Neural cell (in vitro differentiated cells): ENCODE data around the gene POLE2. TPM values are rescaled to one million over a fixed set of nuclear protein-coding genes. Genes with fewer than 3 reads are reported as not detected.

Experiments
- H2AFZ ChIP-seq: fragments of 200-600, 300-800 bp; sonication (generic), shearing (Covaris generic); 2 replicates; pipeline ENCODE4 v1.6.0; 2014; ENCODE audit warnings: low read depth, mild to moderate bottlenecking, antibody characterized with exemption, low read length, moderate library complexity
- H3F3A ChIP-seq: fragments of 200-600 bp; shearing (Covaris generic); 2 replicates; pipeline ENCODE4 v1.6.1; 2016; ENCODE audit warnings: mild to moderate bottlenecking, moderate library complexity, mixed read lengths, antibody characterized with exemption, low read length; ENCODE audit not compliant: insufficient read depth, poor library complexity, severe bottlenecking
- H3K27ac ChIP-seq: fragments of 200-600, 300-800 bp; sonication (generic), shearing (Covaris generic); 2 replicates; pipeline ENCODE4 v1.5.1; 2014; ENCODE audit warnings: mild to moderate bottlenecking, low read length, moderate library complexity
- H3K27me3 ChIP-seq: fragments of 300-800, 200-600 bp; sonication (generic), shearing (Covaris generic); 2 replicates; pipeline ENCODE4 v1.6.0; 2014; ENCODE audit warnings: mild to moderate bottlenecking, low read depth, low read length, moderate library complexity; ENCODE audit not compliant: insufficient read depth
- H3K36me3 ChIP-seq: fragments of 300-800, 200-600 bp; sonication (generic), shearing (Covaris generic); 2 replicates; pipeline ENCODE4 v1.5.1; 2014; ENCODE audit warnings: mild to moderate bottlenecking, antibody characterized with exemption, low read length, moderate library complexity; ENCODE audit not compliant: insufficient read depth
- H3K4me2 ChIP-seq: fragments of 300-800, 200-600 bp; sonication (generic), shearing (Covaris generic); 2 replicates; pipeline ENCODE4 v1.6.0; 2014; ENCODE audit warnings: mild to moderate bottlenecking, low read length
- H3K4me3 ChIP-seq: fragments of 300-800, 200-600 bp; sonication (generic), shearing (Covaris generic); 2 replicates; pipeline ENCODE4 v1.5.1; 2014; ENCODE audit warnings: mild to moderate bottlenecking, low read length, moderate library complexity
- H3K79me2 ChIP-seq: fragments of 200-600 bp; shearing (Covaris generic); replicated peaks from 2 replicates; pipeline ENCODE4 v1.6.0; 2014; ENCODE audit warnings: mild to moderate bottlenecking, low read length, moderate library complexity; ENCODE audit not compliant: insufficient read depth
- H3K9ac ChIP-seq: fragments of 300-800, 200-600 bp; sonication (generic), shearing (Covaris generic); 2 replicates; pipeline ENCODE4 v1.6.1; 2016; ENCODE audit warnings: mild to moderate bottlenecking, low read length, mixed read lengths
- H3K9me2 ChIP-seq: fragments of 200-600 bp; shearing (Covaris generic); 2 replicates; pipeline ENCODE4 v1.6.1; 2016; ENCODE audit warnings: mild to moderate bottlenecking, low read length, mixed read lengths; ENCODE audit not compliant: insufficient read depth
- H3K9me3 ChIP-seq: fragments of 200-600, 300-800 bp; sonication (generic), shearing (Covaris generic); 2 replicates; pipeline ENCODE4 v1.6.1; 2016; ENCODE audit warnings: mild to moderate bottlenecking, mixed run types, low read length, moderate library complexity, mixed read lengths
- H4K20me1 ChIP-seq: fragments of 200-600 bp; shearing (Covaris generic); 2 replicates; pipeline ENCODE4 v1.6.1; 2016; ENCODE audit warnings: mild to moderate bottlenecking, mixed run types; ENCODE audit not compliant: insufficient read depth
- CTCF ChIP-seq: fragments of 450-650 bp; IDR thresholded peaks from 2 replicates; pipeline ENCODE4 v1.5.1; 2014; ENCODE audit warnings: antibody characterized with exemption, mild to moderate bottlenecking, moderate library complexity; ENCODE audit not compliant: poor library complexity, severe bottlenecking
- EP300 ChIP-seq: fragments of 450-650 bp; conservative IDR thresholded peaks from 2 replicates; pipeline ENCODE4 v1.6.1; 2014; ENCODE audit warnings: antibody characterized with exemption, mild to moderate bottlenecking, moderate library complexity; ENCODE audit not compliant: poor library complexity, severe bottlenecking
- EZH2 ChIP-seq: fragments of 200-600, 300-800 bp; shearing (Covaris generic), sonication (generic); IDR thresholded peaks from 2 replicates; pipeline ENCODE4 v1.6.1; 2014; ENCODE audit warnings: antibody characterized with exemption, low read length, borderline replicate concordance, mild to moderate bottlenecking; ENCODE audit not compliant: insufficient read depth, poor library complexity, severe bottlenecking
- MXI1 ChIP-seq: fragments of 450-650 bp; conservative IDR thresholded peaks from 2 replicates; pipeline ENCODE4 v1.6.1; 2014; ENCODE audit warnings: antibody characterized with exemption, mild to moderate bottlenecking; ENCODE audit not compliant: poor library complexity, severe bottlenecking
- POLR2AphosphoS5 ChIP-seq: IDR thresholded peaks from 2 replicates; pipeline ENCODE4 v1.6.1; 2012
- RAD21 ChIP-seq: fragments of 450-650 bp; conservative IDR thresholded peaks from 2 replicates; pipeline ENCODE4 v1.6.1; 2014; ENCODE audit warnings: antibody characterized with exemption, mild to moderate bottlenecking, moderate library complexity
- REST ChIP-seq: IDR thresholded peaks from 2 replicates; pipeline ENCODE4 v1.6.1; 2012; ENCODE audit warnings: borderline replicate concordance
- SMC3 ChIP-seq: fragments of 450-650 bp; conservative IDR thresholded peaks from 2 replicates; pipeline ENCODE4 v1.6.1; 2014; ENCODE audit warnings: antibody characterized with exemption, mild to moderate bottlenecking, moderate library complexity; ENCODE audit not compliant: poor library complexity
- TAF1 ChIP-seq: IDR thresholded peaks from 2 replicates; pipeline ENCODE4 v1.6.1; 2012; ENCODE audit warnings: low read depth
- polyA plus RNA-seq: library from polyadenylated mRNA; depleted of rRNA; stranded (reverse); fragments of >200 nt; gene quantifications from 2 replicates; pipeline ENCODE4 v1.2.3, GENCODE V29; 2014

The POLE2 gene
- polyA plus RNA-seq, 1 donor from 2014 or later = 7.9 TPM

GRCh38 chr14:49677643-49678042 lies 10.4 kb downstream of the POLE2 start:
- Histone ChIP-seq H2AFZ (no peak overlapping the region), H3K9me3 (no peaks in the 10 kb centered on the region), H3K27me3 (no peaks in the 10 kb centered on the region), H3K4me2 (no peak overlapping the region), H3K9ac (no peak overlapping the region), H3K27ac (no peak overlapping the region), H3K36me3 (no peaks in the 10 kb centered on the region), H3K4me3 (no peak overlapping the region), H3K79me2 (no peaks in the 10 kb centered on the region), H4K20me1 (no peaks in the 10 kb centered on the region), H3F3A (no peaks in the 10 kb centered on the region), H3K9me2 (no peaks in the 10 kb centered on the region)
- no peak for TF ChIP-seq EZH2
- no peak for TF ChIP-seq POLR2AphosphoS5
- no peak for TF ChIP-seq REST
- TF ChIP-seq RAD21 = no peak
- TF ChIP-seq SMC3 = no peak
- no peak for TF ChIP-seq CTCF
- TF ChIP-seq MXI1 = no peak
- TF ChIP-seq EP300 = no peak
- no peak for TF ChIP-seq TAF1

- no peaks in the 10 kb centered on the region for H3K9me3 ChIP-seq
- no peaks in the 10 kb centered on the region for H4K20me1 ChIP-seq
- H3K36me3 ChIP-seq = no peaks in the 10 kb centered on the region
- no peaks in the 10 kb centered on the region for H3K79me2 ChIP-seq
- TF ChIP-seq SMC3 = no peak
- no peak for TF ChIP-seq POLR2AphosphoS5
- no peak for TF ChIP-seq CTCF
- no peak overlapping the region for H3K9ac ChIP-seq
- H3K4me2 ChIP-seq = no peak overlapping the region
- no peaks in the 10 kb centered on the region for H3F3A ChIP-seq
- no peaks in the 10 kb centered on the region for H3K27me3 ChIP-seq
- no peak overlapping the region for H2AFZ ChIP-seq
- no peak overlapping the region for H3K4me3 ChIP-seq
- no peak overlapping the region for H3K27ac ChIP-seq
- H3K9me2 ChIP-seq = no peaks in the 10 kb centered on the region
Observed at GRCh38 chr14:49673586-49673985, 14.4 kb downstream of the POLE2 start.
